Measurements from ENCODE around the gene SULT1B1. TPM values are rescaled to one million over a fixed set of nuclear protein-coding genes. Genes with fewer than 3 reads are reported as not detected.

The SULT1B1 gene
- total RNA-seq, 1 experiment from 2014 or later = 0.02 TPM

GRCh38 chr4:69730002-69730401 is 30.4 kb downstream of the SULT1B1 start:
- no peaks in the 10 kb centered on the region for H3K27me3 ChIP-seq
- no peaks in the 10 kb centered on the region for H3K36me3 ChIP-seq
- no peak for DNase-seq
- H3K4me1 ChIP-seq = no peaks in the 10 kb centered on the region
- H3K4me3 ChIP-seq = no peak overlapping the region
- no peak overlapping the region for H3K27ac ChIP-seq
- no peaks in the 10 kb centered on the region for H3K9me3 ChIP-seq (replicated peaks)

- Histone ChIP-seq H3K27ac (no peak overlapping the region), H3K9me3 (replicated peaks) (no peaks in the 10 kb centered on the region), H3K36me3 (no peaks in the 10 kb centered on the region), H3K27me3 (no peaks in the 10 kb centered on the region), H3K4me1 (no peaks in the 10 kb centered on the region), H3K4me3 (no peak overlapping the region)
- DNase-seq = no peak
Observed at GRCh38 chr4:69727926-69728325, 32.5 kb downstream of the SULT1B1 start.

- H3K4me3 ChIP-seq = no peak overlapping the region
- no peaks in the 10 kb centered on the region for H3K9me3 ChIP-seq (replicated peaks)
- no peaks in the 10 kb centered on the region for H3K4me1 ChIP-seq
- no peaks in the 10 kb centered on the region for H3K27me3 ChIP-seq
- no peak overlapping the region for H3K27ac ChIP-seq
- H3K36me3 ChIP-seq = no peaks in the 10 kb centered on the region
- DNase-seq = no peak
Observed at GRCh38 chr4:69727426-69727825, 33.0 kb downstream of the SULT1B1 start.

GRCh38 chr4:69726971-69727370 is 33.4 kb downstream of the SULT1B1 start:
- Histone ChIP-seq H3K4me1 (no peaks in the 10 kb centered on the region), H3K4me3 (no peak overlapping the region), H3K36me3 (no peaks in the 10 kb centered on the region), H3K27me3 (no peaks in the 10 kb centered on the region), H3K9me3 (replicated peaks) (no peaks in the 10 kb centered on the region), H3K27ac (no peak overlapping the region)
- DNase-seq = no peak

- Histone ChIP-seq H3K27ac (no peak overlapping the region), H3K9me3 (replicated peaks) (no peaks in the 10 kb centered on the region), H3K4me1 (no peaks in the 10 kb centered on the region), H3K4me3 (no peak overlapping the region), H3K36me3 (no peaks in the 10 kb centered on the region), H3K27me3 (no peaks in the 10 kb centered on the region; the same call in 1 of the 2 replicates)
- no peak for DNase-seq
Observed at GRCh38 chr4:69718396-69719271, 41.8 kb downstream of the SULT1B1 start.

GRCh38 chr4:69717778-69718177 is 42.6 kb downstream of the SULT1B1 start:
- Histone ChIP-seq H3K4me1 (no peaks in the 10 kb centered on the region), H3K27ac (no peak overlapping the region), H3K9me3 (replicated peaks) (no peaks in the 10 kb centered on the region), H3K27me3 (no peaks in the 10 kb centered on the region; the same call in 1 of the 2 replicates), H3K36me3 (no peaks in the 10 kb centered on the region), H3K4me3 (no peak overlapping the region)
- no peak for DNase-seq

- no peak for DNase-seq
- Histone ChIP-seq H3K27me3 (no peaks in the 10 kb centered on the region; the same call in 1 of the 2 replicates), H3K9me3 (replicated peaks) (no peaks in the 10 kb centered on the region), H3K4me3 (no peak overlapping the region), H3K27ac (no peak overlapping the region), H3K36me3 (no peaks in the 10 kb centered on the region), H3K4me1 (no peaks in the 10 kb centered on the region)
Observed at GRCh38 chr4:69716654-69717053, 43.8 kb downstream of the SULT1B1 start.

- no peaks in the 10 kb centered on the region for H3K27me3 ChIP-seq
- H3K9me3 ChIP-seq (replicated peaks) = no peaks in the 10 kb centered on the region
- no peak overlapping the region for H3K27ac ChIP-seq
- H3K4me1 ChIP-seq = no peaks in the 10 kb centered on the region
- no peak overlapping the region for H3K4me3 ChIP-seq
- H3K36me3 ChIP-seq = no peaks in the 10 kb centered on the region
- DNase-seq = no peak
Observed at GRCh38 chr4:69714086-69714485, 46.3 kb downstream of the SULT1B1 start.

- DNase-seq = no peak
- no peaks in the 10 kb centered on the region for H3K4me1 ChIP-seq
- H3K27ac ChIP-seq = no peak overlapping the region
- no peaks in the 10 kb centered on the region for H3K9me3 ChIP-seq (replicated peaks)
- no peaks in the 10 kb centered on the region for H3K36me3 ChIP-seq
- H3K4me3 ChIP-seq = no peak overlapping the region
- no peaks in the 10 kb centered on the region for H3K27me3 ChIP-seq
Observed at GRCh38 chr4:69713593-69713992, 46.8 kb downstream of the SULT1B1 start.

- no peaks in the 10 kb centered on the region for H3K9me3 ChIP-seq (replicated peaks)
- no peak overlapping the region for H3K4me3 ChIP-seq
- no peak for DNase-seq
- H3K4me1 ChIP-seq = no peaks in the 10 kb centered on the region
- H3K36me3 ChIP-seq = no peaks in the 10 kb centered on the region
- no peaks in the 10 kb centered on the region for H3K27me3 ChIP-seq
- H3K27ac ChIP-seq = no peak overlapping the region
Observed at GRCh38 chr4:69710580-69710979, 49.8 kb downstream of the SULT1B1 start.

GRCh38 chr4:69708211-69708610 is 52.2 kb downstream of the SULT1B1 start:
- Histone ChIP-seq H3K4me3 (no peak overlapping the region), H3K4me1 (no peaks in the 10 kb centered on the region), H3K36me3 (no peaks in the 10 kb centered on the region), H3K27ac (no peak overlapping the region), H3K27me3 (no peaks in the 10 kb centered on the region), H3K9me3 (replicated peaks) (no peaks in the 10 kb centered on the region)
- no peak for DNase-seq

GRCh38 chr4:69707807-69708206 is 52.6 kb downstream of the SULT1B1 start:
- Histone ChIP-seq H3K27me3 (no peaks in the 10 kb centered on the region), H3K36me3 (no peaks in the 10 kb centered on the region), H3K9me3 (replicated peaks) (no peaks in the 10 kb centered on the region), H3K27ac (no peak overlapping the region), H3K4me3 (no peak overlapping the region), H3K4me1 (no peaks in the 10 kb centered on the region)
- DNase-seq = no peak

GRCh38 chr4:69702201-69702600 is 58.2 kb downstream of the SULT1B1 start:
- DNase-seq = no peak
- Histone ChIP-seq H3K36me3 (no peaks in the 10 kb centered on the region), H3K27me3 (no peaks in the 10 kb centered on the region), H3K4me3 (no peak overlapping the region), H3K4me1 (no peaks in the 10 kb centered on the region), H3K27ac (no peak overlapping the region), H3K9me3 (replicated peaks) (no peaks in the 10 kb centered on the region)

- DNase-seq = no peak
- no peaks in the 10 kb centered on the region for H3K4me1 ChIP-seq
- H3K4me3 ChIP-seq = no peak overlapping the region
- no peak overlapping the region for H3K27ac ChIP-seq
- H3K36me3 ChIP-seq = no peaks in the 10 kb centered on the region
- H3K9me3 ChIP-seq (replicated peaks) = no peaks in the 10 kb centered on the region
- no peaks in the 10 kb centered on the region for H3K27me3 ChIP-seq
Observed at GRCh38 chr4:69701696-69702095, 58.7 kb downstream of the SULT1B1 start.

GRCh38 chr4:69697536-69698242 is 62.7 kb downstream of the SULT1B1 start:
- H3K4me3 ChIP-seq = no peak overlapping the region
- H3K27ac ChIP-seq = no peak overlapping the region
- no peaks in the 10 kb centered on the region for H3K4me1 ChIP-seq
- no peak for DNase-seq
- H3K9me3 ChIP-seq (replicated peaks) = 0 out of 2 replicates have a peak, but pooled peaks cover 3% of the 10 kb centered on the region
- no peaks in the 10 kb centered on the region for H3K36me3 ChIP-seq
- no peaks in the 10 kb centered on the region for H3K27me3 ChIP-seq

All from SJCRH30 (cell line).